ENCODE results near the gene RDH13.
"Not testable (repeated sequence)": the region's sequence is repeated elsewhere in the genome, so short reads cannot be mapped to it uniquely, and the experiment has no call there.

Gene RDH13

GRCh38 chr19:55036058-55036457 is 26.9 kb downstream of the RDH13 start:
- TF ChIP-seq POLR2AphosphoS5 (IDR thresholded peaks at IDR 0.05; ENCODE audit: low read depth, low read length) = no peak
- no peak for TF ChIP-seq TAF1 (IDR thresholded peaks at IDR 0.05; ENCODE audit: borderline replicate concordance, low read depth, low read length)
- TF ChIP-seq POLR2A (IDR thresholded peaks at IDR 0.05; ENCODE audit: low read depth, low read length) = no peak
- DNase-seq (ENCODE audit: insufficient read length) (no peak), FAIRE-seq (no peak)

- DNase-seq (ENCODE audit: insufficient read length) (no peak), FAIRE-seq (no peak)
- TF ChIP-seq POLR2A (IDR thresholded peaks at IDR 0.05; ENCODE audit: low read depth, low read length) (no peak), TAF1 (IDR thresholded peaks at IDR 0.05; ENCODE audit: borderline replicate concordance, low read depth, low read length) (no peak), POLR2AphosphoS5 (IDR thresholded peaks at IDR 0.05; ENCODE audit: low read depth, low read length) (no peak)
Observed at GRCh38 chr19:55034751-55035150, 28.2 kb downstream of the RDH13 start.

- FAIRE-seq; DNase-seq (ENCODE audit: insufficient read length): not testable (repeated sequence)
Observed at GRCh38 chr19:55032976-55033643, 29.8 kb downstream of the RDH13 start.

- FAIRE-seq = no peak
- DNase-seq (ENCODE audit: insufficient read length) = no peak
- TF ChIP-seq POLR2AphosphoS5 (IDR thresholded peaks at IDR 0.05; ENCODE audit: low read depth, low read length) = no peak
- no peak for TF ChIP-seq POLR2A (IDR thresholded peaks at IDR 0.05; ENCODE audit: low read depth, low read length)
- TF ChIP-seq TAF1 (IDR thresholded peaks at IDR 0.05; ENCODE audit: borderline replicate concordance, low read depth, low read length) = no peak
Observed at GRCh38 chr19:55032170-55032800, 30.7 kb downstream of the RDH13 start.

- no peak for TF ChIP-seq POLR2A (IDR thresholded peaks at IDR 0.05; ENCODE audit: low read depth, low read length)
- TF ChIP-seq POLR2AphosphoS5 (IDR thresholded peaks at IDR 0.05; ENCODE audit: low read depth, low read length) = no peak
- TF ChIP-seq TAF1 (IDR thresholded peaks at IDR 0.05; ENCODE audit: borderline replicate concordance, low read depth, low read length) = no peak
- FAIRE-seq = no peak
- DNase-seq (ENCODE audit: insufficient read length) = no peak
Observed at GRCh38 chr19:55031178-55031577, 31.8 kb downstream of the RDH13 start.

GRCh38 chr19:55028757-55029156 is 34.2 kb downstream of the RDH13 start:
- FAIRE-seq = no peak
- no peak for TF ChIP-seq TAF1 (IDR thresholded peaks at IDR 0.05; ENCODE audit: borderline replicate concordance, low read depth, low read length)
- no peak for TF ChIP-seq POLR2A (IDR thresholded peaks at IDR 0.05; ENCODE audit: low read depth, low read length)
- no peak for TF ChIP-seq POLR2AphosphoS5 (IDR thresholded peaks at IDR 0.05; ENCODE audit: low read depth, low read length)
- DNase-seq (ENCODE audit: insufficient read length) = no peak

GRCh38 chr19:55027472-55028337 is 35.2 kb downstream of the RDH13 start:
- TF ChIP-seq TAF1 (IDR thresholded peaks at IDR 0.05; ENCODE audit: borderline replicate concordance, low read depth, low read length) = no peak
- TF ChIP-seq POLR2AphosphoS5 (IDR thresholded peaks at IDR 0.05; ENCODE audit: low read depth, low read length) = no peak
- TF ChIP-seq POLR2A (IDR thresholded peaks at IDR 0.05; ENCODE audit: low read depth, low read length) = no peak
- FAIRE-seq = no peak
- no peak for DNase-seq (ENCODE audit: insufficient read length)

- FAIRE-seq; DNase-seq (ENCODE audit: insufficient read length): not testable (repeated sequence)
Observed at GRCh38 chr19:55027140-55027471, 35.8 kb downstream of the RDH13 start.

- no peak for DNase-seq (ENCODE audit: insufficient read length)
- no peak for FAIRE-seq
- TF ChIP-seq POLR2AphosphoS5 (IDR thresholded peaks at IDR 0.05; ENCODE audit: low read depth, low read length) (no peak), TAF1 (IDR thresholded peaks at IDR 0.05; ENCODE audit: borderline replicate concordance, low read depth, low read length) (no peak), POLR2A (IDR thresholded peaks at IDR 0.05; ENCODE audit: low read depth, low read length) (no peak)
Observed at GRCh38 chr19:55024111-55024510, 38.8 kb downstream of the RDH13 start.

- not testable (repeated sequence) for FAIRE-seq; DNase-seq (ENCODE audit: insufficient read length)
Observed at GRCh38 chr19:55020351-55020750, 42.6 kb downstream of the RDH13 start.

GRCh38 chr19:55018633-55019032 is 44.3 kb downstream of the RDH13 start:
- FAIRE-seq (no peak), DNase-seq (ENCODE audit: insufficient read length) (no peak)
- TF ChIP-seq TAF1 (IDR thresholded peaks at IDR 0.05; ENCODE audit: borderline replicate concordance, low read depth, low read length) = no peak
- no peak for TF ChIP-seq POLR2A (IDR thresholded peaks at IDR 0.05; ENCODE audit: low read depth, low read length)
- TF ChIP-seq POLR2AphosphoS5 (IDR thresholded peaks at IDR 0.05; ENCODE audit: low read depth, low read length) = no peak

- no peak for FAIRE-seq
- TF ChIP-seq POLR2AphosphoS5 (IDR thresholded peaks at IDR 0.05; ENCODE audit: low read depth, low read length) (no peak), POLR2A (IDR thresholded peaks at IDR 0.05; ENCODE audit: low read depth, low read length) (no peak), TAF1 (IDR thresholded peaks at IDR 0.05; ENCODE audit: borderline replicate concordance, low read depth, low read length) (no peak)
Observed at GRCh38 chr19:55018216-55018615, 44.7 kb downstream of the RDH13 start.

More at GRCh38 chr19:55018216-55018615, 44.7 kb downstream of the RDH13 start:
- no peak for DNase-seq (ENCODE audit: insufficient read length)

Measured in GM12892 (cell line).